H9 (cell line): ENCODE results near the gene MAPKAP1. TPM values are rescaled to one million over a fixed set of nuclear protein-coding genes. Genes with fewer than 3 reads are reported as not detected.

Experiments
- DNase-seq: peaks from one replicate; pipeline ENCODE4 v3.0.0-alpha.2; 2017
- H2AFZ ChIP-seq: one replicate; pipeline ENCODE4 v1.6.1; 2013; ENCODE audit warnings: mild to moderate bottlenecking, low read length, control low read depth, moderate library complexity
- H2AK5ac ChIP-seq: 2 replicates; pipeline ENCODE4 v1.6.1; 2013; ENCODE audit warnings: low read length, control low read depth, mixed read lengths; ENCODE audit not compliant: insufficient read length
- H2BK120ac ChIP-seq: one replicate; pipeline ENCODE4 v1.6.1; 2013; ENCODE audit warnings: low read depth, mild to moderate bottlenecking, low read length, control low read depth, inconsistent platforms; ENCODE audit not compliant: poor library complexity, severe bottlenecking
- H2BK12ac ChIP-seq: 2 replicates; pipeline ENCODE4 v1.6.1; 2013; ENCODE audit warnings: low read length, control low read depth, mixed read lengths, low read depth; ENCODE audit not compliant: insufficient read length
- H2BK15ac ChIP-seq: 2 replicates; pipeline ENCODE4 v1.6.1; 2013; ENCODE audit warnings: low read depth, low read length, control low read depth
- H2BK20ac ChIP-seq: one replicate; pipeline ENCODE4 v1.6.1; 2013; ENCODE audit warnings: low read depth, mild to moderate bottlenecking, low read length, control low read depth, inconsistent platforms; ENCODE audit not compliant: poor library complexity, severe bottlenecking
- H2BK5ac ChIP-seq: 2 replicates; pipeline ENCODE4 v1.6.1; 2013; ENCODE audit warnings: low read length, control low read depth, mixed read lengths; ENCODE audit not compliant: insufficient read length
- H3K14ac ChIP-seq: 2 replicates; pipeline ENCODE4 v1.6.1; 2013; ENCODE audit warnings: low read length, control low read depth; ENCODE audit not compliant: insufficient read depth
- H3K18ac ChIP-seq: 2 replicates; pipeline ENCODE4 v1.6.1; 2013; ENCODE audit warnings: low read depth, mild to moderate bottlenecking, mixed read lengths, low read length, control low read depth; ENCODE audit not compliant: insufficient read length
- H3K23ac ChIP-seq: 2 replicates; pipeline ENCODE4 v1.6.1; 2013; ENCODE audit warnings: low read length, control low read depth, mixed read lengths, low read depth; ENCODE audit not compliant: insufficient read length
- H3K23me2 ChIP-seq: 2 replicates; pipeline ENCODE4 v1.6.1; 2013; ENCODE audit warnings: low read depth, mild to moderate bottlenecking, mixed read lengths, low read length, control low read depth; ENCODE audit not compliant: insufficient read length, poor library complexity, severe bottlenecking
- H3K27ac ChIP-seq: 2 replicates; pipeline ENCODE4 v1.5.1; 2013; ENCODE audit warnings: low read length, control low read depth, mixed read lengths, low read depth; ENCODE audit not compliant: insufficient read length
- H3K27me3 ChIP-seq: 2 replicates; pipeline ENCODE4 v1.6.1; 2013; ENCODE audit warnings: low read length, control low read depth, inconsistent platforms; ENCODE audit not compliant: insufficient read depth
- H3K4ac ChIP-seq: 2 replicates; pipeline ENCODE4 v1.6.1; 2013; ENCODE audit warnings: low read depth, mild to moderate bottlenecking, control low read depth, inconsistent platforms, low read length, moderate library complexity
- H3K4me1 ChIP-seq: 2 replicates; pipeline ENCODE4 v1.6.1; 2013; ENCODE audit warnings: low read length, control low read depth, inconsistent platforms; ENCODE audit not compliant: insufficient read depth
- H3K4me2 ChIP-seq: 2 replicates; pipeline ENCODE4 v1.6.1; 2013; ENCODE audit warnings: low read length, control low read depth, mixed read lengths; ENCODE audit not compliant: insufficient read length, insufficient read depth
- H3K56ac ChIP-seq: 2 replicates; pipeline ENCODE4 v1.6.1; 2013; ENCODE audit warnings: low read depth, mild to moderate bottlenecking, mixed read lengths, low read length, control low read depth; ENCODE audit not compliant: insufficient read length
- H3K79me1 ChIP-seq: 2 replicates; pipeline ENCODE4 v1.6.1; 2013; ENCODE audit warnings: low read depth, mild to moderate bottlenecking, moderate library complexity, low read length, control low read depth, inconsistent platforms; ENCODE audit not compliant: insufficient read depth, poor library complexity, severe bottlenecking
- H3K79me2 ChIP-seq: 2 replicates; pipeline ENCODE4 v1.6.1; 2013; ENCODE audit warnings: low read length, control low read depth, inconsistent platforms; ENCODE audit not compliant: insufficient read depth
- H3K9ac ChIP-seq: 2 replicates; pipeline ENCODE4 v1.6.1; 2013; ENCODE audit warnings: low read length, control low read depth, mixed read lengths; ENCODE audit not compliant: insufficient read length; ENCODE audit errors: extremely low read depth
- H3K9me3 ChIP-seq: one replicate; pipeline ENCODE4 v1.6.1; 2013; ENCODE audit warnings: low read depth, low read length, inconsistent platforms; ENCODE audit not compliant: control insufficient read depth
- H3T11ph ChIP-seq: one replicate; pipeline ENCODE4 v1.6.1; 2013; ENCODE audit warnings: mild to moderate bottlenecking, low read length, control low read depth, inconsistent platforms
- H4K20me1 ChIP-seq: one replicate; pipeline ENCODE4 v1.6.1; 2013; ENCODE audit not compliant: control insufficient read depth, insufficient read length, insufficient read depth
- H4K5ac ChIP-seq: 2 replicates; pipeline ENCODE4 v1.6.1; 2013; ENCODE audit warnings: low read depth, mild to moderate bottlenecking, mixed read lengths, low read length, control low read depth; ENCODE audit not compliant: insufficient read length
- H4K8ac ChIP-seq: replicated peaks from 2 replicates; pipeline ENCODE4 v1.6.1; 2013; ENCODE audit warnings: low read length, control low read depth, mixed read lengths, low read depth; ENCODE audit not compliant: insufficient read length
- H4K91ac ChIP-seq: 2 replicates; pipeline ENCODE4 v1.6.1; 2013; ENCODE audit warnings: low read depth, mild to moderate bottlenecking, moderate library complexity, mixed read lengths, low read length, control low read depth; ENCODE audit not compliant: insufficient read length
- H3K27ac Mint-ChIP-seq, 3 experiments: 2 replicates in 2 of 3; 3 replicates in 1 of 3; pipeline ENCODE4 v1.8.0; 2020 to 2021; ENCODE audit warnings: mixed read lengths in 3 of 3, mild to moderate bottlenecking in 1 of 3, moderate library complexity in 1 of 3
- H3K27me3 Mint-ChIP-seq: 2 replicates; pipeline ENCODE4 v1.8.0; 2021; ENCODE audit warnings: low read depth, mild to moderate bottlenecking, moderate library complexity, mixed read lengths
- H3K36me3 Mint-ChIP-seq, 3 experiments: 2 replicates in 2 of 3; 3 replicates in 1 of 3; pipeline ENCODE4 v1.8.0; 2020 to 2021; ENCODE audit warnings: low read depth in 3 of 3, mixed read lengths in 3 of 3; ENCODE audit not compliant: insufficient read depth in 1 of 3
- H3K4me1 Mint-ChIP-seq, 2 experiments: 2 replicates each; pipeline ENCODE4 v1.8.0; 2020; ENCODE audit warnings: mixed read lengths in 2 of 2
- H3K4me3 Mint-ChIP-seq, 2 experiments: 2 replicates in 1 of 2; 3 replicates in 1 of 2; pipeline ENCODE4 v1.8.0; 2020 to 2021; ENCODE audit warnings: mild to moderate bottlenecking in 2 of 2, mixed read lengths in 2 of 2, moderate library complexity in 1 of 2
- H3K9me3 Mint-ChIP-seq, 2 experiments: 2 replicates in 1 of 2; 3 replicates in 1 of 2; pipeline ENCODE4 v1.8.0; 2020; ENCODE audit warnings: mild to moderate bottlenecking in 2 of 2, mixed read lengths in 2 of 2, moderate library complexity in 1 of 2
- CTCF ChIP-seq: fragments of 200-600 bp; sonication (generic); conservative IDR thresholded peaks from 3 replicates; pipeline ENCODE4 v1.8.0; 2021; ENCODE audit warnings: antibody characterized with exemption, mild to moderate bottlenecking
- WGBS: extraction: QIAGEN DNeasy Blood & Tissue Kit; methylation state at CpG from one replicate; pipeline ENCODE4 v1.1.7; 2013; ENCODE audit warnings: missing lambda C conversion rate, low lambda C conversion rate, mixed read lengths; ENCODE audit not compliant: insufficient read length; ENCODE audit errors: extremely low coverage; 5-methylcytosine and 5-hydroxymethylcytosine counted together
- total RNA-seq: library from RNA; stranded (reverse); gene quantifications from 2 replicates; pipeline ENCODE4 v1.2.1, GENCODE V29; 2021

MAPKAP1 gene
- total RNA-seq, 1 experiment from 2014 or later = 97.0 TPM

DNA sequence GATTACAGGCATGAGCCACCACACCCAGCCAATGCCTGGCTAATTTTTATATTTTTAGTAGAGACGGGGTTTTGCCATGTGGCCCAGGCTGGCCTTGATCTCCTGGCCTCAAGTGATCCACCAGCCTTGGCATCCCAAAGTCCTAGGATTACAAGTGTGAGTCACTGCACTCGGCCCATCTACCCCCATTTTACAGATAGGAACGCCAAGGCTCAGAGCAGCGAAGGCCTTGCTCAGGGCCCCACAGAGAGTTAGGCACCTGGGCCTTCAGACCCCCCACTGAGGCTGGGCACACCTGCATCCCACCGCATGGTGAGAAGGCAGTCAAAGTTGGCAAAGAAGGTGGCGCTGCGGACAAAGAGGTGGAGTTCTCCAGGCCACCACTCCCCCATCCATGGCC, 302.3 kb downstream of the MAPKAP1 start:
- no peak overlapping the region for H2BK12ac ChIP-seq
- no CpG with 5 or more reads among the region's 7 CpGs for WGBS
- H3K79me1 ChIP-seq = no peaks in the 10 kb centered on the region
- no peak overlapping the region for H3K23ac ChIP-seq
- H3K18ac ChIP-seq = no peak overlapping the region
- H3K14ac ChIP-seq = no peak overlapping the region
- DNase-seq = no peak
- no peaks in the 10 kb centered on the region for H3K36me3 Mint-ChIP-seq
- no peak overlapping the region for H3K27ac ChIP-seq
- no peaks in the 10 kb centered on the region for H3K27me3 ChIP-seq
- H3K56ac ChIP-seq = no peak overlapping the region
- peaks cover 7 to 11% of the 10 kb centered on the region in 2 experiments for H3K4me1 Mint-ChIP-seq
- H4K5ac ChIP-seq = no peak overlapping the region
- no peak overlapping the region for H4K8ac ChIP-seq
- no peaks in the 10 kb centered on the region for H3K9me3 ChIP-seq
- H3K27me3 Mint-ChIP-seq = peaks cover 31% of the 10 kb centered on the region
- peaks cover 6% of the 10 kb centered on the region for H3K23me2 ChIP-seq
- no peak overlapping the region for H3K4me2 ChIP-seq
- no peaks in the 10 kb centered on the region for H4K20me1 ChIP-seq
- no peak overlapping the region for H3K9ac ChIP-seq
- no peaks in the 10 kb centered on the region; the same call in 1 of the 2 replicates for H3K4me1 ChIP-seq
- H3K79me2 ChIP-seq = no peaks in the 10 kb centered on the region
- TF ChIP-seq CTCF = no peak
- no peak overlapping the region for H4K91ac ChIP-seq
- H2BK5ac ChIP-seq = no peak overlapping the region
- H3K27ac Mint-ChIP-seq = no peak overlapping the region
- H3K9me3 Mint-ChIP-seq = no peaks in the 10 kb centered on the region
- H3K4me3 Mint-ChIP-seq = no peak overlapping the region
- H3T11ph ChIP-seq = no peak overlapping the region
- no peak overlapping the region for H2AFZ ChIP-seq
- no peak overlapping the region for H3K4ac ChIP-seq
- H2BK120ac ChIP-seq = no peak overlapping the region
- H2BK20ac ChIP-seq = no peak overlapping the region
- H2AK5ac ChIP-seq = no peak overlapping the region
- H2BK15ac ChIP-seq = no peak overlapping the region
